Karpas-422 (cell line): ENCODE measurements around the gene NUP43. TPM values are rescaled to one million over a fixed set of nuclear protein-coding genes. Genes with fewer than 3 reads are reported as not detected.
"Not testable (repeated sequence)": the region's sequence is repeated elsewhere in the genome, so short reads cannot be mapped to it uniquely, and the experiment has no call there.

Experiments
- DNase-seq: peaks from one replicate; pipeline ENCODE4 v3.0.0-alpha.2; 2015
- H2AFZ ChIP-seq: fragments of 200-600 bp; sonication (generic); 2 replicates; pipeline ENCODE4 v1.6.1; 2014; ENCODE audit warnings: antibody characterized with exemption, low read length, mixed read lengths
- H3K27ac ChIP-seq: fragments of 200-600 bp; sonication (generic); 2 replicates; pipeline ENCODE4 v1.5.1; 2014; ENCODE audit warnings: mild to moderate bottlenecking, low read length, moderate library complexity
- H3K27me3 ChIP-seq: fragments of 200-600 bp; sonication (generic); 2 replicates; pipeline ENCODE4 v1.6.1; 2014; ENCODE audit warnings: low read length, mixed read lengths
- H3K36me3 ChIP-seq: fragments of 200-600 bp; sonication (generic); 2 replicates; pipeline ENCODE4 v1.6.1; 2014; ENCODE audit warnings: low read length, mixed read lengths; ENCODE audit not compliant: insufficient read depth
- H3K4me1 ChIP-seq: fragments of 200-600 bp; sonication (generic); 2 replicates; pipeline ENCODE4 v1.6.1; 2014; ENCODE audit warnings: mild to moderate bottlenecking, low read length, mixed read lengths
- H3K4me2 ChIP-seq: fragments of 200-600 bp; sonication (generic); 2 replicates; pipeline ENCODE4 v1.6.1; 2014; ENCODE audit warnings: low read length, low read depth, mild to moderate bottlenecking; ENCODE audit not compliant: poor library complexity, severe bottlenecking
- H3K4me3 ChIP-seq: fragments of 200-600 bp; sonication (generic); 2 replicates; pipeline ENCODE4 v1.5.1; 2014; ENCODE audit warnings: mild to moderate bottlenecking, antibody characterized with exemption, low read length, mixed read lengths
- H3K79me2 ChIP-seq: fragments of 200-600 bp; sonication (generic); 2 replicates; pipeline ENCODE4 v1.6.1; 2014; ENCODE audit warnings: mild to moderate bottlenecking, low read length, mixed read lengths
- H3K9ac ChIP-seq: fragments of 200-600 bp; sonication (generic); 2 replicates; pipeline ENCODE4 v1.6.0; 2014; ENCODE audit warnings: low read length
- H3K9me2 ChIP-seq: fragments of 200-600 bp; sonication (generic), shearing (Covaris generic); replicated peaks from 2 replicates; pipeline ENCODE4 v1.6.0; 2014; ENCODE audit warnings: mild to moderate bottlenecking, low read length, moderate library complexity; ENCODE audit not compliant: insufficient read depth
- H3K9me3 ChIP-seq: fragments of 300-700, 200-600 bp; sonication (generic); 2 replicates; pipeline ENCODE4 v1.6.1; 2014; ENCODE audit warnings: low read length, mixed read lengths
- H4K20me1 ChIP-seq: fragments of 200-600 bp; sonication (generic); 2 replicates; pipeline ENCODE4 v1.6.1; 2014; ENCODE audit warnings: mild to moderate bottlenecking, antibody characterized with exemption, low read length, low read depth; ENCODE audit not compliant: insufficient read depth
- total RNA-seq: library from RNA; depleted of rRNA; stranded (reverse); fragments of >200 nt; shearing (Covaris generic); gene quantifications from 2 replicates; pipeline ENCODE4 v1.2.3, GENCODE V29; 2014; ENCODE audit warnings: low replicate concordance

Gene NUP43
- total RNA-seq, 1 experiment from 2014 or later, result 35.7 TPM

- no peaks in the 10 kb centered on the region for H3K9me2 ChIP-seq
- H3K9me3 ChIP-seq, result no peaks in the 10 kb centered on the region
- H3K4me2 ChIP-seq, result no peak overlapping the region
- no peak overlapping the region for H3K27ac ChIP-seq
- no peaks in the 10 kb centered on the region for H3K27me3 ChIP-seq
- H3K4me1 ChIP-seq, result no peaks in the 10 kb centered on the region
- H3K9ac ChIP-seq, result no peak overlapping the region
- H3K79me2 ChIP-seq, result peaks cover 65% of the 10 kb centered on the region
- DNase-seq, result no peak
- H2AFZ ChIP-seq, result no peak overlapping the region
- peaks cover 42% of the 10 kb centered on the region for H3K36me3 ChIP-seq
- H3K4me3 ChIP-seq, result no peak overlapping the region
- H4K20me1 ChIP-seq, result 0 out of 2 replicates have a peak, but pooled peaks cover 6% of the 10 kb centered on the region
These were observed 23.3 kb upstream of the NUP43 start for GRCh38 chr6:149769676-149770075.

GRCh38 chr6:149766156-149766769 is 19.9 kb upstream of the NUP43 start:
- H3K79me2 ChIP-seq, result peaks cover 80% of the 10 kb centered on the region
- no peak overlapping the region for H3K27ac ChIP-seq
- peaks cover 3% of the 10 kb centered on the region; the same call in 1 of the 2 replicates for H3K9me3 ChIP-seq
- no peak overlapping the region for H3K9ac ChIP-seq
- no peak overlapping the region for H3K4me2 ChIP-seq
- DNase-seq, result no peak
- peaks cover 45% of the 10 kb centered on the region for H3K36me3 ChIP-seq
- H2AFZ ChIP-seq, result no peak overlapping the region
- H3K9me2 ChIP-seq, result no peaks in the 10 kb centered on the region
- H3K4me3 ChIP-seq, result no peak overlapping the region
- peaks cover 11% of the 10 kb centered on the region; the same call in 1 of the 2 replicates for H4K20me1 ChIP-seq
- peaks cover 15% of the 10 kb centered on the region for H3K4me1 ChIP-seq
- no peaks in the 10 kb centered on the region for H3K27me3 ChIP-seq

GRCh38 chr6:149763866-149764265 is 17.5 kb upstream of the NUP43 start:
- peaks cover 11% of the 10 kb centered on the region for H4K20me1 ChIP-seq
- H3K4me1 ChIP-seq, result peaks cover 25% of the 10 kb centered on the region
- H3K36me3 ChIP-seq, result peaks cover 42% of the 10 kb centered on the region
- H2AFZ ChIP-seq, result no peak overlapping the region
- no peak overlapping the region for H3K9ac ChIP-seq
- no peak overlapping the region; the same call in 1 of the 2 replicates for H3K4me3 ChIP-seq
- H3K9me2 ChIP-seq, result no peaks in the 10 kb centered on the region
- H3K27ac ChIP-seq, result no peak overlapping the region
- H3K9me3 ChIP-seq, result peaks cover 3% of the 10 kb centered on the region; the same call in 1 of the 2 replicates
- no peak for DNase-seq
- peaks cover 85% of the 10 kb centered on the region for H3K79me2 ChIP-seq
- no peaks in the 10 kb centered on the region for H3K27me3 ChIP-seq
- H3K4me2 ChIP-seq, result no peak overlapping the region

GRCh38 chr6:149761438-149761837 is 15.1 kb upstream of the NUP43 start:
- H3K4me3 ChIP-seq, result no peak overlapping the region
- H3K36me3 ChIP-seq, result peaks cover 32% of the 10 kb centered on the region
- peaks cover 11% of the 10 kb centered on the region for H4K20me1 ChIP-seq
- H3K4me1 ChIP-seq, result peaks cover 25% of the 10 kb centered on the region
- no peak overlapping the region for H3K9ac ChIP-seq
- no peak overlapping the region for H3K27ac ChIP-seq
- no peaks in the 10 kb centered on the region for H3K9me2 ChIP-seq
- H3K4me2 ChIP-seq, result no peak overlapping the region
- no peak for DNase-seq
- peaks cover 83% of the 10 kb centered on the region for H3K79me2 ChIP-seq
- peaks cover 3% of the 10 kb centered on the region; the same call in 1 of the 2 replicates for H3K9me3 ChIP-seq
- H2AFZ ChIP-seq, result no peak overlapping the region
- no peaks in the 10 kb centered on the region for H3K27me3 ChIP-seq

- no peaks in the 10 kb centered on the region for H3K27me3 ChIP-seq
- H3K79me2 ChIP-seq, result peaks cover 97% of the 10 kb centered on the region
- H3K9me2 ChIP-seq, result no peaks in the 10 kb centered on the region
- no peak overlapping the region for H3K27ac ChIP-seq
- no peak overlapping the region for H3K4me2 ChIP-seq
- no peak overlapping the region for H3K4me3 ChIP-seq
- H3K4me1 ChIP-seq, result peaks cover 20% of the 10 kb centered on the region
- H3K9me3 ChIP-seq, result no peaks in the 10 kb centered on the region
- no peak overlapping the region for H3K9ac ChIP-seq
- no peak overlapping the region for H2AFZ ChIP-seq
- no peak for DNase-seq
- peaks cover 25% of the 10 kb centered on the region for H4K20me1 ChIP-seq
- peaks cover 18% of the 10 kb centered on the region; the same call in 1 of the 2 replicates for H3K36me3 ChIP-seq
These were observed 9.9 kb upstream of the NUP43 start for GRCh38 chr6:149756261-149756636.

- H3K79me2 ChIP-seq, result peaks cover 97% of the 10 kb centered on the region
- H3K4me2 ChIP-seq, result no peak overlapping the region
These were observed 9.3 kb upstream of the NUP43 start for GRCh38 chr6:149755300-149756260.

GRCh38 chr6:149754548-149754947 is 8.2 kb upstream of the NUP43 start:
- Histone ChIP-seq H3K9me3 (no peaks in the 10 kb centered on the region), H3K4me2 (no peak overlapping the region), H3K4me1 (peaks cover 17% of the 10 kb centered on the region), H3K79me2 (peaks cover 97% of the 10 kb centered on the region), H3K36me3 (peaks cover 10% of the 10 kb centered on the region; the same call in 1 of the 2 replicates), H3K4me3 (no peak overlapping the region), H3K9me2 (no peaks in the 10 kb centered on the region), H3K27ac (no peak overlapping the region), H3K9ac (no peak overlapping the region), H4K20me1 (peaks cover 24% of the 10 kb centered on the region), H2AFZ (no peak overlapping the region), H3K27me3 (no peaks in the 10 kb centered on the region)
- no peak for DNase-seq

More at GRCh38 chr6:149755300-149756260, 9.3 kb upstream of the NUP43 start:
- H2AFZ ChIP-seq, result no peak overlapping the region
- H3K4me3 ChIP-seq, result no peak overlapping the region
- no peaks in the 10 kb centered on the region for H3K9me3 ChIP-seq
- peaks cover 18% of the 10 kb centered on the region; the same call in 1 of the 2 replicates for H3K36me3 ChIP-seq
- no peak for DNase-seq
- H3K4me1 ChIP-seq, result peaks cover 21% of the 10 kb centered on the region
- H4K20me1 ChIP-seq, result peaks cover 25% of the 10 kb centered on the region
- no peak overlapping the region for H3K9ac ChIP-seq
- H3K27me3 ChIP-seq, result no peaks in the 10 kb centered on the region
- no peak overlapping the region for H3K27ac ChIP-seq
- H3K9me2 ChIP-seq, result no peaks in the 10 kb centered on the region

GRCh38 chr6:149753374-149753637 is 7.0 kb upstream of the NUP43 start:
- not testable (repeated sequence) for DNase-seq, H3K9me2 ChIP-seq, H3K36me3 ChIP-seq, H2AFZ ChIP-seq, H3K9me3 ChIP-seq, H3K27ac ChIP-seq, H3K27me3 ChIP-seq, H3K4me3 ChIP-seq, H3K4me2 ChIP-seq, H3K9ac ChIP-seq
- H3K4me1 ChIP-seq, result peaks cover 21% of the 10 kb centered on the region
- peaks cover 24% of the 10 kb centered on the region for H4K20me1 ChIP-seq
- peaks cover 85% of the 10 kb centered on the region for H3K79me2 ChIP-seq
